Measurements from ENCODE around the gene ADGRA1. TPM values are rescaled to one million over a fixed set of nuclear protein-coding genes. Genes with fewer than 3 reads are reported as not detected.
"Not testable (repeated sequence)": the region's sequence is repeated elsewhere in the genome, so short reads cannot be mapped to it uniquely, and the experiment has no call there.

The ADGRA1 gene
- total RNA-seq, 2 experiments from 2014 or later: not detected

- POLR2A ChIA-PET: interaction anchor here (0.6 kb wide), 1 partner anchor 137 kb away, joined by 3 read pairs; no protein-coding TSS in a partner anchor
Measured at GRCh38 chr10:133143546-133143945, 55.8 kb downstream of the ADGRA1 start.

DNA sequence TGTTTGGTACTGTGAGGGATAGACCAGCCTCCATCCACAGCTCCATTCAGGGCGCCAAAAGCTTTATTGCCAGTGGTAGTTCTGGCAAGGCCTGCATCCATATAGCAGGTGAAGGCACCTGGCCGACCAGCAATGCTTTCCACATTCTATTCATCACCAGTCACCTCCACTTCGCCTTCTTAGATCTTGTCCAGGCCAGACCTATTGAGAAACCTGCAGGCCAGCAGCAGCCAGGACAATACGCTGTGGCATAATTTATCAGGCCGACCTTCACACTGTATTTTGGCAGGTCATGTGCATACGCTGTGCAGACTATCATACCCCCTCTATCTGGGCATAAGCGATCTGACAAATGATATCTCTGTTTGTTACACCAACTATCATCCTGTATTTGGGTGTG is 57.0 kb downstream of the ADGRA1 start:
- peaks cover 10% of the 10 kb centered on the region for H3K9me3 Mint-ChIP-seq
- DNase-seq: no peak

More at GRCh38 chr10:133143546-133143945, 55.8 kb downstream of the ADGRA1 start:
- peak; percentile 2 for DNase-seq
- CTCF ChIA-PET: interaction anchor here (0.7 to 2.3 kb wide), 23 partner anchors 10 to 489 kb away, joined by 3 to 17 read pairs (median 5); no protein-coding TSS in a partner anchor
- intact Hi-C loops (cut with micrococcal nuclease): loop anchor here (5.0 kb wide), 1 partner anchor 164 kb away; the partner anchor contains the start of genes TUBGCP2 and ZNF511
- H3K4me3 Mint-ChIP-seq: no peak overlapping the region
- peaks cover 10% of the 10 kb centered on the region for H3K9me3 Mint-ChIP-seq
- peaks cover 36% of the 10 kb centered on the region for H3K27me3 Mint-ChIP-seq
- H3K36me3 Mint-ChIP-seq: peaks cover 5% of the 10 kb centered on the region
- no peak overlapping the region for H3K27ac Mint-ChIP-seq
- peaks cover 3% of the 10 kb centered on the region for H3K4me1 Mint-ChIP-seq (ENCODE audit: low read depth)

GRCh38 chr10:133150226-133150625 is 62.5 kb downstream of the ADGRA1 start:
- no peaks in the 10 kb centered on the region for H3K4me1 Mint-ChIP-seq (ENCODE audit: low read depth)
- ChIA-PET POLR2A (no interaction called here), CTCF (interaction anchor here (0.6 to 1.3 kb wide), 2 partner anchors 176 to 180 kb away, joined by 3 to 4 read pairs; no protein-coding TSS in a partner anchor)
- H3K36me3 Mint-ChIP-seq: peaks cover 5% of the 10 kb centered on the region
- no peak for DNase-seq
- intact Hi-C loops (cut with micrococcal nuclease): no loop called here
- no peak overlapping the region for H3K27ac Mint-ChIP-seq
- no peak overlapping the region for H3K4me3 Mint-ChIP-seq
- peaks cover 34% of the 10 kb centered on the region for H3K27me3 Mint-ChIP-seq
- peaks cover 12% of the 10 kb centered on the region for H3K9me3 Mint-ChIP-seq

More for the DNA sequence above, 57.0 kb downstream of the ADGRA1 start:
- intact Hi-C loops (cut with micrococcal nuclease): loop anchor here (1.0 to 5.0 kb wide), 3 partner anchors 82 to 163 kb away; partner anchors contain the start of genes TUBGCP2 and ZNF511
- Mint-ChIP-seq H3K27me3 (peaks cover 41% of the 10 kb centered on the region), H3K4me1 (ENCODE audit: low read depth) (peaks cover 3% of the 10 kb centered on the region), H3K36me3 (peaks cover 5% of the 10 kb centered on the region), H3K4me3 (no peak overlapping the region), H3K27ac (no peak overlapping the region)
- ChIA-PET POLR2A (no interaction called here), CTCF (interaction anchor here (1.0 to 2.3 kb wide), 4 partner anchors 81 to 294 kb away, joined by 4 to 17 read pairs (median 9); no protein-coding TSS in a partner anchor)

- POLR2A ChIA-PET: no interaction called here
- CTCF ChIA-PET: interaction anchor here (1.3 kb wide), 1 partner anchor 179 kb away, joined by 3 read pairs; no protein-coding TSS in a partner anchor
Measured at GRCh38 chr10:133150656-133151055, 62.9 kb downstream of the ADGRA1 start.

GRCh38 chr10:133151071-133151470 is 63.3 kb downstream of the ADGRA1 start:
- CTCF ChIA-PET; intact Hi-C loops (cut with micrococcal nuclease); H3K4me3 Mint-ChIP-seq; H3K4me1 Mint-ChIP-seq (ENCODE audit: low read depth); POLR2A ChIA-PET; DNase-seq; H3K27ac Mint-ChIP-seq; H3K36me3 Mint-ChIP-seq: not testable (repeated sequence)
- Mint-ChIP-seq H3K9me3 (peaks cover 12% of the 10 kb centered on the region), H3K27me3 (peaks cover 30% of the 10 kb centered on the region)

More at GRCh38 chr10:133150656-133151055, 62.9 kb downstream of the ADGRA1 start:
- intact Hi-C loops (cut with micrococcal nuclease): no loop called here
- peaks cover 30% of the 10 kb centered on the region for H3K27me3 Mint-ChIP-seq
- no peak overlapping the region for H3K4me3 Mint-ChIP-seq
- H3K4me1 Mint-ChIP-seq (ENCODE audit: low read depth): no peaks in the 10 kb centered on the region
- H3K9me3 Mint-ChIP-seq: peaks cover 12% of the 10 kb centered on the region
- H3K36me3 Mint-ChIP-seq: peaks cover 5% of the 10 kb centered on the region
- no peak for DNase-seq
- no peak overlapping the region for H3K27ac Mint-ChIP-seq

DNA sequence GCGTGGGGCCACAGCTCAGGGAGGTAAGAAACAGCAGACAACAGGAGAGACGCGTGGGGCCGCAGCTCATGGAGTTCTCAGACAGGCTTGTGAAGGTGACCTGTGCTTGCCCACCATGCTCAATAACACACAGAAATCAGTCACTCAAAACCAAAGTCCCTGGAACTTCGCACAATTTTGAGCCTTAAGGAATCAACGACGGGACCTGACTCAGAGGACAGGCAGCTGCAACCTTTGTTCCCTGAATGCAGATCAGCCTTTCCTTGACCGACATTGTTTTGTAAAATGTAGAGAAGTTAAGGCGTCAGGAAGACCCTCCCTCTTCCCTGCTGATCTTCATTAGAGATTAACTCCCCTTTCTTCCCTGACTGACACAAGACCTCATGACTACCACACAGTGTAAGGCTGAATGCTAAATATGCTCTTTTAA is 63.8 kb downstream of the ADGRA1 start:
- POLR2A ChIA-PET: no interaction called here
- H3K4me1 Mint-ChIP-seq (ENCODE audit: low read depth): no peaks in the 10 kb centered on the region
- H3K9me3 Mint-ChIP-seq: peaks cover 12% of the 10 kb centered on the region
- H3K27me3 Mint-ChIP-seq: peaks cover 26% of the 10 kb centered on the region
- DNase-seq: no peak
- intact Hi-C loops (cut with micrococcal nuclease): no loop called here
- no peak overlapping the region for H3K27ac Mint-ChIP-seq
- peaks cover 5% of the 10 kb centered on the region for H3K36me3 Mint-ChIP-seq
- no peak overlapping the region for H3K4me3 Mint-ChIP-seq
- CTCF ChIA-PET: no interaction called here

DNA sequence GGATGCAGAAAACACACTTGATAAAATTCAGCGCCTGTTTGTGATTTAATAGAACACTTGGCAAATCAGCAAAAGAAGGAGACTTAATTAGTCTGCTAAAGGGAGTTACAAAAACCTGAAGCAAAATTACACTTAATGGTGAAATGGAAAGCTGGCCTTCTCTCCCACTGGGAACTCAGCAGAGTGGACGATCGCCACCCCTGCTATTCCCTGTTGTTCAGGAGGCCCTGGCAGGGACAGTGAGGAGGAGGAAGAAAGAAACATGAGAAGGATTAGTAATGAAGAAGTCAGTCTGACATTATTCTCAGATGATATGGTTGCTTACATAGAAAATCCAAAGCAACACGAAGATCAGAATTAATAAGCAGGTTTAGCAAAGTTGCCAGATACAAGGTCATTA is 66.7 kb downstream of the ADGRA1 start:
- peaks cover 9% of the 10 kb centered on the region for H3K27me3 Mint-ChIP-seq
- H3K36me3 Mint-ChIP-seq: no peaks in the 10 kb centered on the region
- POLR2A ChIA-PET: no interaction called here
- CTCF ChIA-PET: interaction anchor here (1.6 kb wide), 1 partner anchor 11 kb away, joined by 6 read pairs; no protein-coding TSS in a partner anchor
- no peaks in the 10 kb centered on the region for H3K4me1 Mint-ChIP-seq (ENCODE audit: low read depth)
- no peak overlapping the region for H3K4me3 Mint-ChIP-seq
- intact Hi-C loops (cut with micrococcal nuclease): no loop called here
- peaks cover 2% of the 10 kb centered on the region for H3K9me3 Mint-ChIP-seq
- DNase-seq: no peak
- H3K27ac Mint-ChIP-seq: no peak overlapping the region

DNA sequence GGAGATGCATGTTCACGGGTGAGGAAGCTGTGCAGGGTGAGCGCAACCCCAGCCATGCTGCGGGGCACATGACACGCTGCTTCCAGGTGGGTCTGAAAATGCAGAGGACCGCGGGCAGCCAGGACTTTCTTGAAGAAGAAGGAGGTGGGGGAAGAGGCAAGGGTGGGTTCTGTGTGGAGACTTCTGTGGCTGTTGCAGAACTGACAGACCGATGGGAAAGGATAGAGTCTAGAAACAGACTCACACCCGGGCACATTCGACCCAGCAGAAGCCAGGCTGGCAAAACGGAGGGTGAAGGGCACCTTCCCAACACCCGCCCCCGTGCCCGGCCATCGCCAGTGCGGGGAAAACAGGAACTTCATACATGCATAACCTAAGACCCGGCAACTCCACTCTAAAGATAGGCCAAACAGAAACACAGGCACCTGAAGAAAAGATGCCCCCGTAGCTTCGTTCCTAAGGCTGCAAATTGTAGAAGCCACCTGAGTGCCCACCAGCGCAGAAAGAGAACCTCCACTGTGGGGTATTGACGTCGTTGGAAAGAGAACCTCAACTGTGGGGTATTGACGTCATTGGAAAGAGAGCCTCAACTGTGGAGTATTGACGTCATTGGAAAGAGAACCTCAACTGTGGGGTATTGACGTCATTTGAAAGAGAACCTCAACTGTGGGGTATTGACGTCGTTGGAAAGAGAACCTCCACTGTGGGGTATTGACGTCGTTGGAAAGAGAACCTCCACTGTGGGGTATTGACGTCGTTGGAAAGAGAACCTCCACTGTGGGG is 67.5 kb downstream of the ADGRA1 start:
- H3K36me3 Mint-ChIP-seq: no peaks in the 10 kb centered on the region
- peaks cover 2% of the 10 kb centered on the region for H3K27me3 Mint-ChIP-seq
- no peak overlapping the region for H3K4me3 Mint-ChIP-seq
- POLR2A ChIA-PET: no interaction called here
- H3K9me3 Mint-ChIP-seq: no peaks in the 10 kb centered on the region
- no peaks in the 10 kb centered on the region for H3K4me1 Mint-ChIP-seq (ENCODE audit: low read depth)
- intact Hi-C loops (cut with micrococcal nuclease): no loop called here
- CTCF ChIA-PET: no interaction called here
- no peak for DNase-seq
- H3K27ac Mint-ChIP-seq: no peak overlapping the region

- DNase-seq: no peak
- no peak overlapping the region for H3K27ac Mint-ChIP-seq
- H3K4me1 Mint-ChIP-seq (ENCODE audit: low read depth): no peaks in the 10 kb centered on the region
- H3K36me3 Mint-ChIP-seq: no peaks in the 10 kb centered on the region
- ChIA-PET CTCF (no interaction called here), POLR2A (no interaction called here)
- no peaks in the 10 kb centered on the region for H3K27me3 Mint-ChIP-seq
- intact Hi-C loops (cut with micrococcal nuclease): no loop called here
- H3K4me3 Mint-ChIP-seq: no peak overlapping the region
- no peaks in the 10 kb centered on the region for H3K9me3 Mint-ChIP-seq
Measured at GRCh38 chr10:133156674-133157579, 69.2 kb downstream of the ADGRA1 start.

DNA sequence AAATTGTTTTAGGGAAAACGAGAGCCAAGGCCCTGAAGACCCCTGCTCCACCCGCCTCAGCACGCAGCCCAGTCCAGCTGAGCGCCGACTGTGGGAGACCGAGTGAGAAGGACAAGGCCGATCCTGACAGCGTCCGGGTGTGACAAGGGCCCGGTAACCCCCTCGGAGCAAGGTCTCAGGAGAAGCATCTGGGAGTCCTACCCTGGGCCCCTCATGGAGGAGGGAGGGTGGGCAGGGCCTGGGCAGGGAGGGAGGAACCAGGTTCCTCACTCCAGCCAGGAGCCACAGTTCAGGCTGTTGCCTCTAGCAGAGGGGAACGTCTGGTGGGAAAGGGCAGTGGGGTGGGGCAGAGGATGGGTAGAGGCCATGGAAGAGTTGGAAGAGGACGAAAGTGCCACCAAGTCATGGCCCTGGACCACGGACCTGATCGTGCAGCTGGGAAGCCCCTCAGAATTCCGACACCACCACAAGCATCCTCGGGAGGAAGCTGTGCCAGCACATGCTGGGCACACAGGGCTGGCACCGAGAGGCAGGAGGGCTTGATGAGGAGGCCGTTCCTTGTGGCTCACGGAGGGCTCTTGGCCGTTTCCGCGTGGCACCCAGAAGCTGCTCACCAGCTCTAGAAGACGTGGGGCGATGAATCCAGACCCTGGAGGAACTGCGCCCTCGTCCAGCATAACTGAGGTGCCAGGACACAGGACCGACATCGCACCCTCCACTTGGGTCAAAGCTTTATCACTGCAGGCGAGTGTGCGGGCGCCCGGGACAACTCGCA is 70.1 kb downstream of the ADGRA1 start:
- ChIA-PET POLR2A (interaction anchor here (1.6 kb wide), 1 partner anchor 101 kb away, joined by 4 read pairs; no protein-coding TSS in a partner anchor), CTCF (interaction anchor here (1.2 kb wide), 1 partner anchor 11 kb away, joined by 3 read pairs; no protein-coding TSS in a partner anchor)
- no peaks in the 10 kb centered on the region for H3K36me3 Mint-ChIP-seq
- H3K27ac Mint-ChIP-seq: no peak overlapping the region
- H3K4me3 Mint-ChIP-seq: no peak overlapping the region
- no peaks in the 10 kb centered on the region for H3K9me3 Mint-ChIP-seq
- H3K27me3 Mint-ChIP-seq: peaks cover 3% of the 10 kb centered on the region
- H3K4me1 Mint-ChIP-seq (ENCODE audit: low read depth): no peaks in the 10 kb centered on the region
- no peak for DNase-seq
- intact Hi-C loops (cut with micrococcal nuclease): no loop called here

GRCh38 chr10:133158437-133158755 is 70.7 kb downstream of the ADGRA1 start:
- CTCF ChIA-PET: interaction anchor here (1.2 kb wide), 1 partner anchor 12 kb away, joined by 3 read pairs; no protein-coding TSS in a partner anchor
- Mint-ChIP-seq H3K4me1 (ENCODE audit: low read depth) (no peaks in the 10 kb centered on the region), H3K36me3 (no peaks in the 10 kb centered on the region), H3K27ac (no peak overlapping the region), H3K27me3 (peaks cover 5% of the 10 kb centered on the region), H3K4me3 (no peak overlapping the region), H3K9me3 (no peaks in the 10 kb centered on the region)
- no peak for DNase-seq
- POLR2A ChIA-PET: interaction anchor here (1.6 kb wide), 1 partner anchor 101 kb away, joined by 4 read pairs; no protein-coding TSS in a partner anchor
- intact Hi-C loops (cut with micrococcal nuclease): no loop called here

Data from activated CD4-positive, alpha-beta memory T cell treated with anti-CD3 and anti-CD28 coated beads for 36 hours (primary cell).